Activated naive CD8-positive, alpha-beta T cell treated with anti-CD3 and anti-CD28 coated beads, Interleukin-2, amount 10 ng/mL, durations not matched to agents 7 days and 5 days (primary cell): ENCODE data around the gene FHOD3. TPM values are rescaled to one million over a fixed set of nuclear protein-coding genes. Genes with fewer than 3 reads are reported as not detected.

Experiments used
- ATAC-seq: fragments of 150-1000 bp; cut with Tn5 transposase; one replicate; pipeline ENCODE4 v1.10.0; 2021; ENCODE audit warnings: low read depth, moderate library complexity
- POLR2A ChIA-PET: fragments of 350-600 bp; sonication (Branson Sonifier 250); formaldehyde crosslinking; loops from one replicate; lab custom pipeline; 2021; ENCODE audit warnings: antibody characterized with exemption; lab: Charles Lee
- DNase-seq: peaks from one replicate; pipeline ENCODE4 v3.0.0; 2021
- H3K27ac Mint-ChIP-seq: one replicate; pipeline ENCODE4 v1.8.0; 2022; ENCODE audit warnings: mild to moderate bottlenecking, mixed read lengths
- H3K27me3 Mint-ChIP-seq: one replicate; pipeline ENCODE4 v1.8.0; 2022; ENCODE audit warnings: mild to moderate bottlenecking, moderate library complexity, mixed read lengths
- H3K36me3 Mint-ChIP-seq: one replicate; pipeline ENCODE4 v1.8.0; 2021; ENCODE audit warnings: mild to moderate bottlenecking, mixed read lengths
- H3K4me1 Mint-ChIP-seq: one replicate; pipeline ENCODE4 v1.8.0; 2021; ENCODE audit warnings: mixed read lengths
- H3K4me3 Mint-ChIP-seq: one replicate; pipeline ENCODE4 v1.8.0; 2022; ENCODE audit warnings: mild to moderate bottlenecking, moderate library complexity, mixed read lengths
- H3K9me3 Mint-ChIP-seq: one replicate; pipeline ENCODE4 v1.8.0; 2021; ENCODE audit warnings: mixed read lengths
- total RNA-seq, 2 experiments: library from RNA; stranded (reverse); gene quantifications; one replicate each; pipeline ENCODE4 v1.2.3, GENCODE V29; 2021

FHOD3 gene
- total RNA-seq, 2 experiments from 2014 or later: not detected

DNA sequence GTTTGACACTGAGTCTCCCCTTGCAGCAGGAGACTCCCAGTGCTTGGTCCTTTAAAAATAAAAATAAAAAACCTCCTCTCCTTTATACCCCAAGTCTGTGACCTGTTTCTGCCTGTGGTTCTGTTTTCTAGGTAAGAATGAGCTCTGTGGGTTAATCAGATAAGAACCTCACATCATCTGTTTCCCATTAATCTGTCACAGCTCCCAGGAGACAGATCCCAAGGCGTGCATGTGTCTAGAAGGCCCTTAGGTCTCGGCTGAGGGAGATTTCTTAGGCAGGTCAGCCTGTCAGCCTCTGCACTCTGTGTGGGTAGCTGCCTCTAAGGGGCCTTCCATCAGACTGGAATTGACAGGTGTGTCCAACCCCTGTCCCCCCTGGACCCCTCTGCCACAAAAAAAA lies 80.7 kb downstream of the FHOD3 start:
- Mint-ChIP-seq H3K9me3 (no peaks in the 10 kb centered on the region), H3K4me3 (no peak overlapping the region), H3K4me1 (no peaks in the 10 kb centered on the region), H3K27me3 (peaks cover 24% of the 10 kb centered on the region), H3K36me3 (no peaks in the 10 kb centered on the region), H3K27ac (no peak overlapping the region)
- DNase-seq (no peak), ATAC-seq (no peak)
- POLR2A ChIA-PET: no interaction called here

DNA sequence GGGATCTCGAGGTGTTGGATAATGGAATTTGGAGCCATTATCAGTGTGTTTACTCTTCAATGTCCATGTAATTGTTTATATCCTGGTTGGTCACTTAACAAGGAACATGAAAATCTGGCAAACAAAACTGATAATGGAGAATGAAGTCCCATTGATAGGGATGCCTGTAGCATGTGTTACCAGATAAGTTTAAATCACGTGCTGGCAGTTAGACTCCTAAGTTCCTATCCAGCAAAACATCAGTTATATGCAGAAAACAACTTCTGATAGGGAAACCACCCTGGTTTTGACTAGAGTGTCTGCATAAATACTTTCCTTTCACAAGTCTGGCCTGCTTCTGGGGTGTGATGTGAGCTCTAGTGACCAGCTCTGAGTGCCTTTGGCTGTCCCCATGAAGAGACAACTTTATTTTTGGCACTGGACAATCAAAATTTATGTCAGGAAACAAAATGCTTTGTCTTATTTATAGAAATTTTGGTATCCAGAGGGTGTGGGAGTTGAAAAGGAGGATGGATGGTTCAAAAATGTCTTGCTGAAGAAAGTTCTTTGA lies 82.0 kb downstream of the FHOD3 start:
- H3K4me1 Mint-ChIP-seq: no peaks in the 10 kb centered on the region
- H3K9me3 Mint-ChIP-seq: no peaks in the 10 kb centered on the region
- POLR2A ChIA-PET: no interaction called here
- ATAC-seq (no peak), DNase-seq (no peak)
- peaks cover 12% of the 10 kb centered on the region for H3K27me3 Mint-ChIP-seq
- no peak overlapping the region for H3K4me3 Mint-ChIP-seq
- no peak overlapping the region for H3K27ac Mint-ChIP-seq
- H3K36me3 Mint-ChIP-seq: no peaks in the 10 kb centered on the region

DNA sequence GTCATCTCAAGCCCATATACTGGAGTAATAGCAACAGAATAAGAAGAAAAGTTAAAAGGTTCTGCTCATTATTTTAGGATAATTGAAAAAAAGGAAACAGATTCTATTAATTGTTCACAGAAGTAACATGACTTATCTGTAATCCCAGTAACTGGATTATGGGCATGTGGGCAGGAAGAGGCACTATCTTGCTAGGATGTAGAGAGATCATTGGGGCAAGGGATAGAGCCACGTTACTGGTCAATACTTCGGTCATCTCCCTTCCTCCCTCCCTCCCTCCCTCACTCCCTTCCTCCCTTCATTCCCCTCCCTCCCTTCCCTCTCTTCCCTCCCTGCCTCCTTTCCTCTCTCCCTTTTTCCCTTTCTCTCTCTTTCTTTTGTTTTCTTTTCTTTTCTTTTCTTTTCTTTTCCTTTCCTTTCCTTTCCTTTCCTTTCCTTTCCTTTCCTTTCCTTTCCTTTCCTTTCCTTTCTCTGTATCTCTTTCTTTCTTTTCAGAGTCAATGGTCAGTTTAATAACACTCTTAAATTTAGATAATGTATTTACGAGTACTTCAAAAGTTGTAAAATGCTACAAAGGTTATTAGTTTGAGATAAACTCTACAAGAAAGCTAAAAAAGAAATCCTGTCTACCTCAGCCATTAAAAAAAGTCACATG lies 82.8 kb downstream of the FHOD3 start:
- no peaks in the 10 kb centered on the region for H3K4me1 Mint-ChIP-seq
- H3K27me3 Mint-ChIP-seq: peaks cover 6% of the 10 kb centered on the region
- ATAC-seq (no peak), DNase-seq (no peak)
- no peaks in the 10 kb centered on the region for H3K36me3 Mint-ChIP-seq
- H3K9me3 Mint-ChIP-seq: no peaks in the 10 kb centered on the region
- no peak overlapping the region for H3K27ac Mint-ChIP-seq
- no peak overlapping the region for H3K4me3 Mint-ChIP-seq
- POLR2A ChIA-PET: no interaction called here

DNA sequence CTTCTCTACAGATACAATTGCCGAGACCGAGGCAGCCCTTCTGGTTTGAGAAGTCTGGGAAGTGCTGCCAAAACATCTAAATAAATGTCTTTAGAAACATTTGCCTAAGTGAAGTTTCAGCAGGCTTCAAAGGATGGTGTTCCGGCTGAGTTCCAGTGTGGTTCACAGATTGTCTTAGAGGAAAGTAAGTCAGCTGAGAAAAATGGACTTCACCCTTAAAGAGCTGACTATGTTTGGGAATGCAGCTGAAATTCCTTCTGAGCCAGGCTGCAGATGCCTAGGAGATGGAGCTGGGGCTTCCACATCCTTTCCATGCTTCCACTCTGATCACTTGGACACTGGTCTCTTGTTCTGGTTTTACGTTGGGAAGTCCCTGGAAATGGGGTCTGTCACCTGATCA lies 83.6 kb downstream of the FHOD3 start:
- Mint-ChIP-seq H3K4me1 (no peaks in the 10 kb centered on the region), H3K4me3 (no peak overlapping the region), H3K36me3 (no peaks in the 10 kb centered on the region), H3K27me3 (peaks cover 2% of the 10 kb centered on the region), H3K9me3 (no peaks in the 10 kb centered on the region), H3K27ac (no peak overlapping the region)
- no peak for ATAC-seq
- POLR2A ChIA-PET: no interaction called here
- DNase-seq: no peak

DNA sequence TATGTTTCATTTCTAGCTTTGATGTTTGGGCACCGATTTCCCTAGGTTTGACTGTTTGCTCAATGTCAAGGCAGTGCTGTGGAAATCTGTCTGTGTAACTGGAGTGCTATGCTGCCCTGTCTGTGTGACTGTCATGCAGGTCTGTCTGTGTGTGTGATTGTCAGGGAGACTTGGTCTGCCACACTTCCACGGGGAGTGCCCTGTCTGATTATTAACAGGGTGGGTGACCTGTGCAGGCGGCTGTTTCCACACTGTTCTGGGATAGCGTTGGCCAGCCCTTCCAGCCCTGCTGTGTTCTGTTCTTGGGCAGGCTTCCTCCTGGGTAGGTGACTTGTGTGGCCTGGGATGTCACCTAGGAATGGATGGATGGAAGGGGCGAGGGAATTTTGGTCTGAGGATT lies 85.3 kb downstream of the FHOD3 start:
- ATAC-seq (no peak), DNase-seq (no peak)
- Mint-ChIP-seq H3K36me3 (no peaks in the 10 kb centered on the region), H3K4me1 (no peaks in the 10 kb centered on the region), H3K9me3 (no peaks in the 10 kb centered on the region), H3K27ac (no peak overlapping the region), H3K4me3 (no peak overlapping the region), H3K27me3 (peaks cover 2% of the 10 kb centered on the region)
- POLR2A ChIA-PET: no interaction called here

DNA sequence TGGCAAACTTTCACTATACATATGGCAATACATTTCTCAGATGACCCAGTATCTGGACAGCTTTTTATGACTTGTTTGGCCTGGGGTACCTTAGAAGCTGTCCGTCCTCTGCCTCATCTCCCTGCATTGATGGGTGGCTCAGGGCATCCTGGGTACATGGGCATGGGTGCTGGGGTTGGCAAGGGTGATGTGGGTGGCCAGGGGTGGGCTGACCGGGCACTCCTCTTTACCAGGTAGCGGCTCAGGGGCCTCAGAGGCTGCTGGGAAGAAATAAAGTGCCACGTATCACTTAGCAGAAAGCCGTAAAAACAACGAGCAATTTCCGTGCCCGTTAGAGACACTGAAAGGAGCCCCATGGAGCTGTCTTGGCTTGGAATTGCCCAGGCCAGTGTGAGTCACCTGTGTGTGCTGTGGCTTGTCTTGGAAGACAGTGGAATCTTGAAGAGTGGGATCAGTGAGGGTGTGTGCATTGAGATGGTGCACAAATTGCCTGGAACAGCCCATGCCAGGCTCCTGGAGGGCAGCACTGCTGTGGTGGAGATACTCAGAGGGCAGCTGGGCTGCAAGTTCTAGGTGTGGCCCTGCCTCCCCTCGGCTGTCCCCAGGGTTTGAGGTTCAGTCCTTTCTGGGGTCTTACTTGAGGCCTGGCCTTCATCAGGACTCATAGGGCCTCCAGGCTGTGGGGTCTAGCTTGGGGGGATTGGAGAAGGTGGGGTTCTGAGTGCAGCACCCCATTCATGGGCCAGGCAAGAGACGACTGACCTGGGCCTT lies 88.8 kb downstream of the FHOD3 start:
- ATAC-seq: no peak
- H3K36me3 Mint-ChIP-seq: no peaks in the 10 kb centered on the region
- peaks cover 2% of the 10 kb centered on the region for H3K27me3 Mint-ChIP-seq
- H3K4me3 Mint-ChIP-seq: no peak overlapping the region
- POLR2A ChIA-PET: no interaction called here
- H3K27ac Mint-ChIP-seq: no peak overlapping the region
- H3K9me3 Mint-ChIP-seq: no peaks in the 10 kb centered on the region
- no peak for DNase-seq
- no peaks in the 10 kb centered on the region for H3K4me1 Mint-ChIP-seq

DNA sequence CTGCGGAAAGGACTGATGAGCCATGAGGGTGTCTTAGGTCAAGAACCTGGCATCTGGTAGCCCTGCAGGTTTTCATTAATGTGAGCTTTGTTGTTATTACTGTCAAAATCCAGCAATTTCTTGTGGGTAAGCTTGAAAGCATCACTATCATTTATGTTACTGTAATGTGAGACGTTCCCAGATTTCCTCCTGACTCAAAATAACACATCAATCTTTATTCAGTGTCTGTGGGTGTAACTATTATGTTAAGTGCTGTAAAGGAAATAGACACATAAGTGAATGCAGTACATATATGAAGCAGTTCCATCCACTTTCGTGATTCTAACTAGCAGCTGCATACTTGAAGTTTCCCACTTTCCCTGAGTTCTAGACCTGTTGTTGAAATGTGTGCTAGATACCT lies 89.8 kb downstream of the FHOD3 start:
- POLR2A ChIA-PET: no interaction called here
- Mint-ChIP-seq H3K27ac (no peak overlapping the region), H3K4me1 (no peaks in the 10 kb centered on the region), H3K36me3 (no peaks in the 10 kb centered on the region), H3K4me3 (no peak overlapping the region), H3K27me3 (peaks cover 2% of the 10 kb centered on the region), H3K9me3 (no peaks in the 10 kb centered on the region)
- ATAC-seq: no peak
- DNase-seq: no peak

DNA sequence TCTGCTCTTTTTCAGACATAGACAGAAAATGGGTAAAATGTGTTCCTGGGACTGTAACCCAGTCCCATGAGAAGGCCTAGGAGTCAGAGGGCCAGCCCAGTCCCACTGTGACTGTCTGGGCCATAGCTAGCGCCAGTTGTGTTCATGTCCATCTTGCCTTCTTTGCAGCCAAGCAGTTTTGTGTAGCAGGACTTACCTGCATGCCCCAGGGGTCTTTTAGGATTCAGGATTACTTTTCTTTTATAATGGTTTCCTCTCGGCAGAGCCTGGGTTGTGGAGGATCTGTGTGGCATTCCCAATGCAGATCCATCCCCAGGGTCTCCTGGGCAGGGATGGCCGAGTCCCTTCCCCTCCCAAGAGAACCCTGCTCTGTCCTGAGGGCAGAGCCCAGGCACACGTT lies 90.8 kb downstream of the FHOD3 start:
- H3K9me3 Mint-ChIP-seq: no peaks in the 10 kb centered on the region
- H3K27me3 Mint-ChIP-seq: no peaks in the 10 kb centered on the region
- H3K4me1 Mint-ChIP-seq: no peaks in the 10 kb centered on the region
- ATAC-seq (no peak), DNase-seq (no peak)
- no peaks in the 10 kb centered on the region for H3K36me3 Mint-ChIP-seq
- no peak overlapping the region for H3K27ac Mint-ChIP-seq
- POLR2A ChIA-PET: no interaction called here
- no peak overlapping the region for H3K4me3 Mint-ChIP-seq

DNA sequence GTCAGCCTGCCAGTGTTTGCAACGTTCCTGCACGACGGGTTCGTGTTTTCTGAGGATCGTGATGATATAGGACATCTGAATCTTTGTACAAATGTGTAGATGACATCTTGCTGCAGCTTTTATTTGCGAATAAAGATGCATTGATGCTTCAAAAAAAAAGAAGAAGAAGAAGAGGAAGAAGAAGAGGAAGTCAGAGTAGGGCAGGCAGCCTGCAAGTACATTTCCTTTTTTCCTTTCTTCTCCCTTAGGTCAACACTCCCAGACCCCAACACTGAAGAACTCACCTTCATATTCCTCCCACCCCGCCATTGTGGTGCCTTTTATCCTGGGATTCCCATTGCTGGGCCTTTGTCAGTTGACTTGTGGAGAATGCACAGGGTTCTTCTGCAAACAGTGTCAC lies 91.5 kb downstream of the FHOD3 start:
- Mint-ChIP-seq H3K27ac (no peak overlapping the region), H3K4me3 (no peak overlapping the region), H3K4me1 (no peaks in the 10 kb centered on the region), H3K27me3 (no peaks in the 10 kb centered on the region), H3K36me3 (no peaks in the 10 kb centered on the region), H3K9me3 (no peaks in the 10 kb centered on the region)
- POLR2A ChIA-PET: no interaction called here
- ATAC-seq (no peak), DNase-seq (no peak)

DNA sequence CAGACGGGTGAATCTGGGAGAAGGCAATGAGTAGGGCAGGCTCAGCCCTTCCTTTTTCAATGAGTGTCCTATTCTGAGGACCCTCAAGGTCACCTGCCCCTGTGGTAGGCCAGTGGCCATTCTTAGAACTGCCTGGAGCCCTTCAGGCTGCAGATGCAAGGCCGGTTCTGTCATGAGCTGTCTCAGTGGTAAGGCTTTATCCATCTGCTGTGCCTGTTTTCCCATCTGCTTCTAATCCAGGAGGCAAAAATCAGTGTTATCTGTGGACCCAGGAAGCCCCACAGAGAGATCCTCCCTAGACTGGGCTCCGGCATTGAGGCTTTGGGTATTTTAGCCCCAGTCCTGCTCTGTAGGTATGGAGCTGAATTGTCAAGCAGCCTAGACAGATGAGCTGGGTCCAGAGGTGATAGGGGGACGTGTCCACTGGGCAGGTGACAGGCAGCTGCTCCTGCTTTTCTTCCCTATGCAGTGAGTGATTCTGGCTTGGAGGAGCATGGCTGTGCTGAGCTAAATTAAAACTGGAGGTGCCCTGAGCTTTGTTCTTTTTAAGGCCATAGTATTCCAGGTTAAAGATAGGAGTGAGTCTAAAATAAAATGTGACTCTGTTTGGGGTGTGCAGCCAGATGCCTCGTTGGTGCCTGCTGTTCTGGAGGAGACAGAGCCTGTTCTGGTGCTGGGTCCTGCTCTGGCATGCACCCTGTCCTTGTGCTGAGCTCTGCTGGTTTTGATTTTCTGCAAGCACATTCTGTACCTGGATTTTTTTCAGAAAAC lies 92.5 kb downstream of the FHOD3 start:
- H3K36me3 Mint-ChIP-seq: no peaks in the 10 kb centered on the region
- ATAC-seq (no peak), DNase-seq (no peak)
- no peak overlapping the region for H3K27ac Mint-ChIP-seq
- no peaks in the 10 kb centered on the region for H3K4me1 Mint-ChIP-seq
- no peaks in the 10 kb centered on the region for H3K9me3 Mint-ChIP-seq
- H3K27me3 Mint-ChIP-seq: peaks cover 2% of the 10 kb centered on the region
- POLR2A ChIA-PET: no interaction called here
- H3K4me3 Mint-ChIP-seq: no peak overlapping the region

DNA sequence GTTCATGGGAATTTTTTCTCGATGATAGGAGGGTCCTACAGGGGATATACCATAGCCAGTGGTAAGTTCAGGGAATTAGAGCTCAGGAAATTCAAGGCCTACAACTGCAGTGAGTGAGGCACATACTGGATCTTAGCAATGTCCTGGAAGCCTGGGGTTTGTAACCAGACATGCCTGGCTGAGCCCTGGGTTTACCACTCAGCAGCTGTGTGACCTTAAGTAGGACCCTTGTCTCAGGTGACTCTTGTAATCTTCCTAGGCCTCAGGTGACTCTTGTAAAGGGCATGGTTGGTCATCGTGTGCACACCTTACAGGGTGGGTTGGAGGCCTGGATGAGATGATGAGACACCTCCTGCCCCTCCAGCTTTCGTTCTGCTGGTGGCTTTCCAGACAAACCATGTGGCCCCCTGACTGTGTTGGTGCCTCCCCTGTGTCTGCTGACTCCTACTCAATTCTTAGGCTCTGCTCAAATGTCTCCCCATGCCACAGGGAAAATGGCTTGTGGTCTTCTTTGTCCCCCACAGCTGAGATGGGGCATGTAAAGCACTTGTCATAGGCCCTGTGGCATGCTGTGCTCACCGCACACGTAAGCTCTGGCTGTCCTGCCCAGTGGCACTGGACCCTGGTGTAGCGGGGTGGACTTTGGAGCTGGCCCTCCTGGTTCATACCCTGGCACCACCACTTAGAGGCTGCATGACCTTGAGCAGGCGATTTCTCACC lies 94.1 kb downstream of the FHOD3 start:
- Mint-ChIP-seq H3K36me3 (no peaks in the 10 kb centered on the region), H3K4me3 (no peak overlapping the region), H3K4me1 (no peaks in the 10 kb centered on the region), H3K27ac (no peak overlapping the region), H3K9me3 (peaks cover 3% of the 10 kb centered on the region), H3K27me3 (peaks cover 4% of the 10 kb centered on the region)
- DNase-seq (no peak), ATAC-seq (no peak)
- POLR2A ChIA-PET: no interaction called here

DNA sequence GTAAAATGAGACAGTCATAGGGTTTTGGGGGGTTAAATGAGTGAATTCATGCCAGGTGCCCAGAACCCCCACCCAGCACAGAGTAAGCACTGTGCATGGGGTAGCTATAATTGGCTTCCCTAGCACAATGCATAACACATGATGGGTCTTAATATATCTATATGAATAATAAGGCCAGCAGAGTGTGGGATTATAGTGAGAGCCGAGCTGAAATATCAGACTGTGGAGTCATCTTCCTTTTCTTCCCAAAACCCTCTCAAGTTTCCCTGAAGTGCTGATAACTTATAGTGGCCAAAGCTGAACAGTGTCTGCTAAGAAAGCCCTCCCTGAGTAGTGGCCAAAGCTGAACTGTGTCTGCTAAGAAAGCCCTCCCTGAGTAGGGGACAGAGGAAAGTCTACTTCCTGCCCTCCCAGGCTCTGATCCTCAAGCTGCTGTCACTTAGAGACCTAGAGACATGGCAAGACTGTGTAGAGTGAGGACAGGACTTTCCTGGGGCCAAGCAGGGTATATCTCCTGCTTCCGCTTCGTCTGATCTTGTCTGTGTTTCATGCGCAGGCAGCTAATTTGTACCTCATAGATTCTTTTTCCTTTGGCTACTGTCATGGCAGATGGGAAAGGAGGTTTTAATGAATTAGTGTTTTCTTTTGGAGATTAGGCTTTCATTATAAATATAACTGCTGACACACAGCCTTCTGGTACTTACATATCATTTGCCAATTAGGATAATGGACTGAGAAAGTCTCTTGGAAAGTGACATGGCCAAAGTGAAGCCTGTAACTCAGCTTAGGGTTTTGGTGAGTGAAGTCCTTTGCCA lies 94.9 kb downstream of the FHOD3 start:
- H3K9me3 Mint-ChIP-seq: peaks cover 4% of the 10 kb centered on the region
- H3K4me3 Mint-ChIP-seq: no peak overlapping the region
- H3K27ac Mint-ChIP-seq: no peak overlapping the region
- peaks cover 4% of the 10 kb centered on the region for H3K27me3 Mint-ChIP-seq
- POLR2A ChIA-PET: no interaction called here
- no peak for ATAC-seq
- H3K4me1 Mint-ChIP-seq: no peaks in the 10 kb centered on the region
- H3K36me3 Mint-ChIP-seq: no peaks in the 10 kb centered on the region
- no peak for DNase-seq

DNA sequence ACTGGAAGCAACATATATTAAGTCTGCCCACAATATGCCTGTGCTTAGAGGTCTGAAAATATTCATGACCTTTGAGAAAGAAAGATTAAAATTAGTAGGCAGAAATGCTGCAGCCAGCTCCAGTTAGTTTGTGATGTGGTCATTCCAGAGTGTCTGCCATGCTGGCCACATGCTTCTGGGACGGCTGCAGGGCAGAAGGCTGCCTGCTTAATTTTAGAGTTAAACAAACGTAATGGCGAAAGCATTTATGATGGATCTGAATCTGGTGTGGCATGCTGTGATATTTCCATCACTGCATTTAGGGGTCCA lies 95.4 kb downstream of the FHOD3 start:
- Mint-ChIP-seq H3K4me3 (no peak overlapping the region), H3K27ac (no peak overlapping the region), H3K36me3 (no peaks in the 10 kb centered on the region), H3K27me3 (peaks cover 4% of the 10 kb centered on the region), H3K4me1 (no peaks in the 10 kb centered on the region), H3K9me3 (peaks cover 4% of the 10 kb centered on the region)
- DNase-seq: no peak
- ATAC-seq: no peak
- POLR2A ChIA-PET: no interaction called here
